GM19099 (cell line): ENCODE measurements around the gene TTC21A.

ENCODE experiments used
- POLR2A ChIP-seq: IDR thresholded peaks from 3 replicates; pipeline ENCODE4 v1.6.1; 2011; ENCODE audit warnings: low read depth; ENCODE audit not compliant: insufficient read length; ENCODE audit errors: extremely low read depth

TTC21A gene, protein sequence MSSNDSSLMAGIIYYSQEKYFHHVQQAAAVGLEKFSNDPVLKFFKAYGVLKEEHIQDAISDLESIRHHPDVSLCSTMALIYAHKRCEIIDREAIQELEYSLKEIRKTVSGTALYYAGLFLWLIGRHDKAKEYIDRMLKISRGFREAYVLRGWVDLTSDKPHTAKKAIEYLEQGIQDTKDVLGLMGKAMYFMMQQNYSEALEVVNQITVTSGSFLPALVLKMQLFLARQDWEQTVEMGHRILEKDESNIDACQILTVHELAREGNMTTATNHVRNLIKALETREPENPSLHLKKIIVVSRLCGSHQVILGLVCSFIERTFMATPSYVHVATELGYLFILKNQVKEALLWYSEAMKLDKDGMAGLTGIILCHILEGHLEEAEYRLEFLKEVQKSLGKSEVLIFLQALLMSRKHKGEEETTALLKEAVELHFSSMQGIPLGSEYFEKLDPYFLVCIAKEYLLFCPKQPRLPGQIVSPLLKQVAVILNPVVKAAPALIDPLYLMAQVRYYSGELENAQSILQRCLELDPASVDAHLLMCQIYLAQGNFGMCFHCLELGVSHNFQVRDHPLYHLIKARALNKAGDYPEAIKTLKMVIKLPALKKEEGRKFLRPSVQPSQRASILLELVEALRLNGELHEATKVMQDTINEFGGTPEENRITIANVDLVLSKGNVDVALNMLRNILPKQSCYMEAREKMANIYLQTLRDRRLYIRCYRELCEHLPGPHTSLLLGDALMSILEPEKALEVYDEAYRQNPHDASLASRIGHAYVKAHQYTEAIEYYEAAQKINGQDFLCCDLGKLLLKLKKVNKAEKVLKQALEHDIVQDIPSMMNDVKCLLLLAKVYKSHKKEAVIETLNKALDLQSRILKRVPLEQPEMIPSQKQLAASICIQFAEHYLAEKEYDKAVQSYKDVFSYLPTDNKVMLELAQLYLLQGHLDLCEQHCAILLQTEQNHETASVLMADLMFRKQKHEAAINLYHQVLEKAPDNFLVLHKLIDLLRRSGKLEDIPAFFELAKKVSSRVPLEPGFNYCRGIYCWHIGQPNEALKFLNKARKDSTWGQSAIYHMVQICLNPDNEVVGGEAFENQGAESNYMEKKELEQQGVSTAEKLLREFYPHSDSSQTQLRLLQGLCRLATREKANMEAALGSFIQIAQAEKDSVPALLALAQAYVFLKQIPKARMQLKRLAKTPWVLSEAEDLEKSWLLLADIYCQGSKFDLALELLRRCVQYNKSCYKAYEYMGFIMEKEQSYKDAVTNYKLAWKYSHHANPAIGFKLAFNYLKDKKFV (N-terminal part only)

DNA sequence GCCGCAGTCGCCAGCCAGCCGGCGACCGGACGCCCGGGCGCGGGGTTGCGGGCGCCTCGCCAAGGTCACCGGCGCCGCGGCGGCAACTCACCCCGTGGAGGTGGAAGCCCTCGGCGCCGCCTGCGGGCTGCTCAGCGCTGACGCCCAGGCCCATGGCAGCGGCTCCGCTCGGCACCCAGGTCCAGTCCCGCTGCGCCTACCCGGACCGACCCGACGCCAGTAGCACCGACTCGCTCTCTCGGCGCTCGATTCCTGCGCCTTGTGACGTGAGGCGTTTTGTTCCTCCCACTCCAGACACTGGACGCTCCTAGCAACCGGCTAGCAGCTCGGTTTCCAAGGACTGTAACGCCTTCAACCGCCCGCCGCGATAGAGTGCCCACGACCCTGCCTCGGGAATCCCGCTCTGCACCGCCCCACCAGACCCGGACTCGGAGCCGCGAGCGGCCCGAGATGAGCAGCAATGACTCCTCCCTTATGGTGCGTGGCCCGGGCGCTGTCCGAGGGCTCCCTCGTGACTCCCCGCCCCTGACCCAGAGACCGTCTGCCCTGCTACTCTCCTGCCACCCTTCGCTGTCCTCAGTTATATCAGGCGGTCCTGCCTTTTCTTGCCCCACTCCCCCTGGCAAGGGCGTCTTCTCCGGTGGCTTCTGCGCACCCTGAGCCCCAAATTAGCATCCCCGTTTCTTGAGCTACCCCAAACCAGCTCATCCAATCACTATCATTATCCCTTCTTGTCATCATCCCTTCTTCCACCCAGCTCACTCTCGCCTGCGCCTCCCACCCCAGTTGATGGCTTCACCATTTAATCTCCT, at the start of gene TTC21A, which contains the start of gene GORASP1:
TSS of gene TTC21A (plus strand) at position 293 of the 812 bp plus-strand sequence. CDS start at position 451, 158 bp downstream.
TSS of gene GORASP1 (minus strand) at position 240 of the 812 bp plus-strand sequence. CDS start at position 154, 86 bp downstream.
- peak; percentile 56 for TF ChIP-seq POLR2A

DNA sequence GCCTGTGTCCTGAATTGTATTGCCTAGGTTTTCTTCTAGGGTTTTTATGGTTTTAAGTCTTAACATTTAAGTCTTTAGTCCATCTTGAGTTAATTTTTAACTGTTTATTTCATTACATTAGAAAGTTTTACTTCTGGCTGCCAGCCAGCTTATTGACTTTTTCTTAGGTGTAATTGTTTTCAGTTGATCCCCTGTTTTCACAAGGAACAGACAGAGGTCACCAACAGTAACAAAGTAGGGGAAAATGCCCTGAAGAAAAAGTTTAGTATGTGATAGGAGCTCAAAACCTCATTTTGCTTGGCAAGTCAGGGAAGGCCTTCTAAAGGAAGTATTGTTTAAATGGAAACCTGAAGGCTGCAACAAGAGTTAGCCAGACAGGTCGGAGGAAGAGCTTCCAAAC, 45.3 kb upstream of the TTC21A start:
- TF ChIP-seq POLR2A = no peak

DNA sequence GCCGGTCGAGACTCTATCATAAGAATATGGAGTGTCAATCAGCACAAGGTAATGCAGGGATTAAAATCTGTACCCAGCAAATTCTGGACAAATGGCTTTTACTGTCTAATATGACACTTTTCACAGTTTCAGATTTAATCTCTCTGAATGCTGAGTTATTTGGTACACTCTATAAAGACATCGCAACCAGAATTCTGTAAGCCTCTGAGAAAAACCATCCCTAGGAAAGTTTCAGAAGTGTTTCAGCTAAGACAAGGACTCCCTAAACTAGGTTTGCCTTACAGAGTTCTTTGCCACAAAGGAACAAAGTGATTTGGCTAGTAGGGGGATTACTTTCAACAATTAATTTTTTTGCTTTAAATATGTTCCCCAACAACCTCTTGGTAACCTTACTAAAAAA, 44.3 kb upstream of the TTC21A start:
- TF ChIP-seq POLR2A = no peak

DNA sequence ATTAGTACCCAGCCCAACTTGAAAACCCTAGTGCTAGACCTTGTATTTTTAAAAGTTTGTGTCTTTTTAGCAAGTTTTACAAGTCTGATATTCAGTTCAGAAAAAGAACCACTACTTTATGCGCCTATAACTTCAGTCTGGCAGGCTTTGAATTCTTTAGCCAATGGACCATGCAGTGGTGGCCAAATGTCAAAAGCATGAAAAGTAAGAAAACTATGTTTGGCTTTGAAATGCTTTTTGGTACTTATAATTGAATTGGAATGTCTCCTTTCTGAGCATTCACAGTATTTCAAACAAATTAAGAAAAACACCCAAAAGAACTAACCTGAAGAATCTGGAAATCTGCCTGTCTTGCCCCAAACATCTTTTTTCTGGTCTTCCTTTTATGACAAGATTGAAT, 42.8 kb upstream of the TTC21A start:
- no peak for TF ChIP-seq POLR2A

DNA sequence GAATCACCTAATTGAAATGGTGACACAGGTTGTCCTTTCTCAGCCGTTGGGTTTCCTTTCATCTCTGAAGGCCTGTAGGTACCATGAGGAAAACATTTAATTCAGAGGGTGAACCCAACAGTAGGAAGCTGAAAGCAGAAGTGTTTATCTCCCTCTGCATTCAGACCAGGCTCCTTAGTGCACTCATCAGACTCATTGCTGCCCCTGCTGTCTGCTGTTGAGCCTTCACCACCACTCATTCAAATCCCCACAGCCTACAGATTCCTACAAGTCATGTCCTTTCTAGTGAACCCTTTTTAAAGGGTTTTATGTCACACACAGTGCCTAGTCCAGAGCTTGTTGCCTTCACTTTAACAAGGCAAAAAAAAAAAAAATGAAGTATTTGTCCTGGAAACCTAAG, 42.3 kb upstream of the TTC21A start:
- TF ChIP-seq POLR2A = no peak

DNA sequence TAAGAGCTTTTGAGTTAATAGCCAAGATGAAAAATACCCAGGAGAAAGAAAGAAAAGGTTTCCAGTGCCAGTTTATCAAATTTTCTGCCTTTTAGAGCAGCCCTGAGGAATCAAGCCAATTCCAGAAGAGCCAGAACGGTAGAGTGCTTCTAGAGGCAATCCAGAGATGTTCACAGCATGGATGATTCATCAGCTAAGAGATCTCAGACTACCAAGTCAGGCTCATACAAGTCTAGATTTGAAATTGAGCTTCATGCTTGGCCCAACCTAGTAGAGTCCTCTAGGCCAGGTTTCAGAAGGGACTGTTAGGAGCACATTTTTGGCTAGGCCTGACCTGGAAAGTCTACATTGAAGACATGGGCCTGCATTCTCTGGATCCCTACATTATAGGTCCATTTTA, 40.2 kb upstream of the TTC21A start:
- no peak for TF ChIP-seq POLR2A

DNA sequence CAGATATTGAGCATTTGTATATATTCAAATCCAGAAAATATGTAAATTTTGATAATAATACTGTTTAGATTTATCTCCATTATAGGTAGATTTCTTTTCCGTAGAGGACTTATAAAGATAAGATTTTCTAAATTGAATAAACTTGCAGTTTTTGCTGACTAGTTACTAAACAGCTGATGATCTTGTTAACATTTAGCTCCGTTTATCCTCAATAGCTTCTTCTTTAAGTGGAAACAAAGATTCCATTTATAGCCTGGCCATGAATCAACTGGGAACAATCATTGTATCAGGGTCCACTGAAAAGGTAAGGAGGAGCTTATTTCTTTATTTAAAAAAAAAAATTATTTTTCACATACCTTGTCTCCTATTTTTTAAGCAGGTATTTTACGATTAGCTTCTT, 38.9 kb upstream of the TTC21A start:
- no peak for TF ChIP-seq POLR2A

DNA sequence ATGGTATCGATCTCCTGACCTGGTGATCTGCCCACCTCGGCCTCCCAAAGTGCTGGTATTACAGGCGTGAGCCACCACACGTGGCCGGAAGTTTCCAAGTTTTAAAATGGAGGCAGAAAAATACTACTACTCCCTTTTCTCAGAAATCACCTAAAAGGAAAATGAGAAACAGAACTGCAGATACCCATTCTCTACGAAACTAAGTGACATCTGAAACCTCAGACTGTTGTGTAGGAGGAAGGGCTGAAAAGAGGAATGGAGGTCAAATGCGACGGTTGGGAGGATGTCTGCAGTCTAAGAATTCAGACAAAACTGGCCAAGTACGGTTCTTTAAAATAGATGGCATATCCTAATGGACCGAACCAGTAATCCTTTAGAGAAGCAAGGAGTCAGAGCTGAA, 31.6 kb upstream of the TTC21A start:
- TF ChIP-seq POLR2A = no peak

DNA sequence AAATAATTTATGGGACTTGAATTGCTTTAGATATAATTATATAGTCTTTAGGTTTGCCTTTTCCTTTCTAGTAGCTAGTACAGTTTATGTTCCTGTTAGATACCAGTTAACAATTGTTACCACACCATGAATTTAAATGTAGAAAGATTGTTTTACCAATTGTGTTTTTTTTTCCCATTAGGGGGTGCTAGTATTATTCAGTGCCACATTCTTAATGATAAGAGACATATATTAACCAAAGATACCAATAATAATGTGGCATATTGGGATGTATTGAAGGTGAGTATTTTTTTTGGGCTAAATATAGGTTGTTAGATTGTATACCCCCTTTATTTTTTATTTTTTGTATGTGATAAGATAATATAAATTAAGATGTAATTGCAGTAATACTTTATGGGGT, 27.9 kb upstream of the TTC21A start:
- no peak for TF ChIP-seq POLR2A

DNA sequence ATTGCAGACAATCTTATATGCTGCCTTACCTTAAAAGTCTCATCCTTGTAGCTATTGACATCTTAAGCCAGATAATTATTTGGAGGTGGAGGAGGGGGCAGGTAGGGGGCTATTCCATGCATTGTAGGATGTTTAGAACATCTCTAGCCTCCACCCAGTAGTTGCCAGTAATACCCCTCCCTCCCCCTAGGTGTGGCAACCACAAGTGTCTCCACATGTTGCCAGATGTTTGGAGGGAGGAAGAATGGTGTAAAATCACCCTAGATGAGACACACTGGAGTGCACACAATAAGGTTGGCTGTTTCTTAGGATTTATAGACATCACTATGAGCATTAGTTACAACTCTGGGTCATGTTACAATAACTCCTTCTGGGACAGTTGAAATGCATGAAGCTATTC, 27.5 kb upstream of the TTC21A start:
- TF ChIP-seq POLR2A = no peak

DNA sequence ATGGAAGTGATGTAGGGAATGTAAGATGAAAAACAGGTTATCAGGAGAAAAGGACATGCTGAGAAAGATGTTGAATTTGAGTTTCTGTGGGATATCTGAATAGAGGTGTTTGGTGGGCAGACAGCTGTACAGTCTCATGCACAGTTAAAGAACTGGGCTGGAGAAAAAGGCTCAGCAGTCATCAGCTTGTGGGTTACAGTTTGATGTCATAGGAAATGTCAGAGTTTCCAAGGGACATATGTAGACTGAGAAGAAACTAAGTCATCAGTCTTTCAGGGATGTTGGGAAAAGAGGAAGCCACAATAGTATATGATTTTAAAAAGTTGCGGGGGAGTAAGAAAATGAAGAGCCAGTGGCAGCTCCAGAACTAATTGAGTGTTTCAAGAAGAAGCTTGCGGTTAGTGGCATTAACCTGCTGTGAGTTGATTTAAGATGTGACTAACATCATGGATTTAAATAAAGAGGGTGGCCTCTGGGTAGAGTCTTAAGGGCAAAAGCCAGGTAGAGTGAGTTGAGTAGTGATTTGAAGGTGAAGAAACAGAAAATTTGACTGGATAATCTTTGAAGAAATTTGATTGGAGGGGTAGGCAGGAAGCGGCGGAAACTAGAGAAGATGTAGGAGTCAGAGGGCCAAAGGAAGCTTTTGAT, 24.7 kb upstream of the TTC21A start:
- no peak for TF ChIP-seq POLR2A

DNA sequence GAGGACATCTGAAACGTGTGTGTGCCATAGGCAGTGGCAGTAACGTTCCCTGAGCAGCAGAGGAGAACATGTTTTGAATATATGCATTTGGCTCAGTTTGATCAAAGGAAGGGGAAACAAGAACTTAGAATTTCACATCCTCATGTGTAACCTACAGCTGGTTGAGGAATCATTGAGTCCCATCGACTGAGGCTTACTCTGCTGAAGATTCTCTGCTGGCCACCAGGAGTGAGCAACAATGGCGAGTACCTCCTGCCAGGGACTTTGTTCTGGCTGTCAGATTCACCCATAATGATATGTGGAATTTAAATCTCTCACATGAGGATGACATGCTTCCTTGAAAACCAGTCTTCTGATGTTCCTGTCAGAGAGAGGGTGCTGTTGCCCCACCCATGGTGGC, 21.3 kb upstream of the TTC21A start:
- TF ChIP-seq POLR2A = no peak

DNA sequence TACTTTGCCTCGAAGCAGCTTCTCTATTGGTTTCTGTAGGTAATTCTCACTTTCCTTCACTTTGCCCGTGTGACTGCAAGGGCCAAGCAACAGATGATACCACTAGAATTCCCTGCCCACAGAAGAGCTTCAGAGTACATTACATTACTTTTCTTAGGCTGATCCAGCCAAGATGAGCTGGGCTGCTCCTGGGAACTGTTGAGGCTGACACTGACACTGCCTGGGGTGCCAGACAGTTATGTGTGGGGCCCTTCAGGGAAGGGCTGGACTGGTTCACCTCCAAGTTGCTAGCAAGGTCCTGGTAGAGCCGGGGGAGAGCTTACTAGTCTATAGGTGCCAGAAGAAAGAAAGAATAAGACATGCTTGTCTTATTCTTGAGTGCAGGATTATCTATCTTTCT, 19.0 kb upstream of the TTC21A start:
- no peak for TF ChIP-seq POLR2A

DNA sequence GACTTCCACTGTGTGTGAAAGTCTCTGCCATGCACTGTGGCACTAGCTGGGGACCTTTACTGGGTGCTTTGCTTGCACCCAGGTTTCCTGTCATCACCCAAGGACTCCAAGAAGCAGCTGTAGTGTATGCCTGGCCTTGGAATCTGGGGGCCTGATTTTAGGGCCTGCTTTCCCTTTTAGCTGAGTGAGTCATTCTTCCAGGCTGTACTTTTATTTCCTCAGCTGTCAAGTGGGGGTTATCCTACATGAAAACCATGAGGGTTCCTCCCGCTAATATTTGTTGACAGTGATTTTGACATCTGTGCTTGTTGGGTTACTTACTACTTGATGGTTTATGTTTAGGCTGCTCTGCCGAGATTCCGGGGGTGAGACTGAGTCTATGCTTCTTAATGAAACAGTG, 18.6 kb upstream of the TTC21A start:
- no peak for TF ChIP-seq POLR2A
